Transverse colon (tissue), 4 donors: ENCODE measurements around the gene GJB4. TPM values are rescaled to one million over a fixed set of nuclear protein-coding genes. Genes with fewer than 3 reads are reported as not detected.

ENCODE experiments used
- total RNA-seq, 4 donors: library from RNA; depleted of rRNA; stranded (reverse); fragments of >200 nt; gene quantifications; one replicate each; pipeline ENCODE4 v1.1.0, GENCODE V29; 2016

The GJB4 gene
- total RNA-seq, 4 donors from 2014 or later, result 0.32 TPM; not detected in 3

Other genes with a start within 250 kb of the GJB4 start
- not detected for gene GJB5, start 4.7 kb upstream of the GJB4 start, total RNA-seq
- gene GJB3, start 21.5 kb downstream of the GJB4 start, total RNA-seq, result 1 to 10 TPM in 2 of 4 donors, not detected in 2; 2.9 to 6.7 TPM
- gene GJA4, start 33.3 kb downstream of the GJB4 start, total RNA-seq, result 1 to 10 TPM in 3 of 4 donors, not detected in 1; 1.9 to 5.2 (median 3.2) TPM
- gene SMIM12, start 100.0 kb downstream of the GJB4 start, total RNA-seq, result 10 to 100 TPM; 14.2 to 42.2 (median 31.5) TPM
- gene DLGAP3, start 169.9 kb downstream of the GJB4 start, total RNA-seq, result 1 to 10 TPM in 2 of 4 donors, under 1 TPM in 2; 0.14 to 1.4 (median 0.64) TPM
- gene TMEM35B, start 225.6 kb downstream of the GJB4 start, total RNA-seq, result 10 to 100 TPM in 3 of 4 donors, not detected in 1; 24.3 to 35.8 (median 26.5) TPM